Measurements from ENCODE around the gene NAGS. TPM values are rescaled to one million over a fixed set of nuclear protein-coding genes. Genes with fewer than 3 reads are reported as not detected.

NAGS gene
- total RNA-seq, 1 experiment from 2014 or later: 10.0 TPM

- ChIA-PET POLR2A (interaction anchor here (1.1 kb wide), 1 partner anchor 13 kb away, joined by 3 read pairs; no protein-coding TSS in a partner anchor), RAD21 (ENCODE audit: low non-redundant PET in 1 of 2, low total read pairs in 2 of 2, uncharacterized antibody in 2 of 2, unreplicated experiment in 2 of 2) (no interaction called here), CTCF (interaction anchor here (1.0 to 3.8 kb wide), 2 partner anchors 59 to 156 kb away, joined by 3 to 19 read pairs; no protein-coding TSS in a partner anchor)
- Histone ChIP-seq H2AFZ (ENCODE audit: low read depth, low read length, poor library complexity, severe bottlenecking) (no peak overlapping the region), H3K36me3 (ENCODE audit: control insufficient read depth in 1 of 2, insufficient read depth in 2 of 2, low read length in 2 of 2) (peaks cover 0 to under 1% of the 10 kb centered on the region in 2 experiments; a peak in 1 of 4 replicates), H3K9ac (ENCODE audit: low read length) (no peak overlapping the region), H3K9me3 (ENCODE audit: control insufficient read depth in 1 of 2, insufficient read depth in 1 of 2, low read depth in 1 of 2, low read length in 2 of 2) (no peaks in the 10 kb centered on the region), H4K20me1 (ENCODE audit: insufficient read depth) (no peaks in the 10 kb centered on the region), H3K4me2 (ENCODE audit: low read length) (peak overlapping the region; percentile 15; the same call in 1 of the 2 replicates), H3K4me1 (ENCODE audit: control insufficient read depth in 1 of 2, insufficient read depth in 2 of 2, low read length in 2 of 2) (peaks cover 11 to 54% of the 10 kb centered on the region in 2 experiments), H3K27ac (ENCODE audit: low read depth, low read length) (no peak overlapping the region), H3K9me2 (ENCODE audit: insufficient read depth) (no peaks in the 10 kb centered on the region), H3K4me3 (replicated peaks in 1 of 2; ENCODE audit: low read depth in 1 of 2, low read length in 2 of 2) (no peak overlapping the region), H3K27me3 (ENCODE audit: insufficient read depth, low read length) (no peaks in the 10 kb centered on the region), H3K79me2 (ENCODE audit: insufficient read depth, low read length) (peaks cover 15% of the 10 kb centered on the region; the same call in 1 of the 2 replicates)
- DNase-seq (ENCODE audit: low read depth, low spot score) (no peak), ATAC-seq (no peak)
- BruUV-seq (replicated peaks): no TSS peak
- TF ChIP-seq SRF (IDR thresholded peaks at IDR 0.05; ENCODE audit: low read depth) (no peak), JUND (IDR thresholded peaks at IDR 0.05) (peak; percentile 54), POLR2A (IDR thresholded peaks at IDR 0.05; ENCODE audit: borderline replicate concordance, extremely low read depth, insufficient read depth, insufficient read length) (no peak), ZFX (IDR thresholded peaks at IDR 0.05) (no peak), POLR2AphosphoS5 (IDR thresholded peaks at IDR 0.05; ENCODE audit: low read depth, low read length) (peak; percentile 37; the same call in 1 of the 2 replicates), CEBPB (IDR thresholded peaks at IDR 0.05; ENCODE audit: low read depth) (no peak), CTCF (IDR thresholded peaks at IDR 0.05 in 2 of 3, conservative IDR thresholded peaks at IDR 0.05 in 1 of 3; ENCODE audit: borderline replicate concordance in 1 of 3, insufficient read depth in 1 of 3, low read depth in 2 of 3, low read length in 2 of 3) (no peak), MAX (IDR thresholded peaks at IDR 0.05) (peak; percentile 85), ELF1 (IDR thresholded peaks at IDR 0.05; ENCODE audit: borderline replicate concordance, low read depth) (no peak), ZBTB33 (IDR thresholded peaks at IDR 0.05; ENCODE audit: extremely low read depth, insufficient replicate concordance, low read length) (no peak), FOSL1 (IDR thresholded peaks at IDR 0.05; ENCODE audit: low read depth) (peak; percentile 50; the same call in 1 of the 2 replicates), YY1 (IDR thresholded peaks at IDR 0.05; ENCODE audit: extremely low read depth, insufficient replicate concordance, low read depth, low read length) (no peak), EZH2phosphoT487 (IDR thresholded peaks at IDR 0.05; ENCODE audit: borderline replicate concordance) (no peak), CBX3 (IDR thresholded peaks at IDR 0.05; ENCODE audit: low read depth) (peak; percentile 63; the same call in 1 of the 2 replicates), SIN3A (IDR thresholded peaks at IDR 0.05; ENCODE audit: low read depth) (no peak), ATF3 (IDR thresholded peaks at IDR 0.05) (no peak), EGR1 (IDR thresholded peaks at IDR 0.05; ENCODE audit: low read depth) (no peak), RAD21 (IDR thresholded peaks at IDR 0.05; ENCODE audit: low read depth) (no peak), REST (IDR thresholded peaks at IDR 0.05; ENCODE audit: low read depth) (no peak), SP1 (IDR thresholded peaks at IDR 0.05; ENCODE audit: low read depth) (no peak; the same call in 1 of the 2 replicates)
- intact Hi-C loops (cut with micrococcal nuclease): no loop called here
Observed at GRCh38 chr17:44002141-44002848, 2.1 kb upstream of the NAGS start.

Data from HCT116 (cell line).